Measurements from ENCODE around the gene RPTN. TPM values are rescaled to one million over a fixed set of nuclear protein-coding genes. Genes with fewer than 3 reads are reported as not detected.

RPTN gene, protein sequence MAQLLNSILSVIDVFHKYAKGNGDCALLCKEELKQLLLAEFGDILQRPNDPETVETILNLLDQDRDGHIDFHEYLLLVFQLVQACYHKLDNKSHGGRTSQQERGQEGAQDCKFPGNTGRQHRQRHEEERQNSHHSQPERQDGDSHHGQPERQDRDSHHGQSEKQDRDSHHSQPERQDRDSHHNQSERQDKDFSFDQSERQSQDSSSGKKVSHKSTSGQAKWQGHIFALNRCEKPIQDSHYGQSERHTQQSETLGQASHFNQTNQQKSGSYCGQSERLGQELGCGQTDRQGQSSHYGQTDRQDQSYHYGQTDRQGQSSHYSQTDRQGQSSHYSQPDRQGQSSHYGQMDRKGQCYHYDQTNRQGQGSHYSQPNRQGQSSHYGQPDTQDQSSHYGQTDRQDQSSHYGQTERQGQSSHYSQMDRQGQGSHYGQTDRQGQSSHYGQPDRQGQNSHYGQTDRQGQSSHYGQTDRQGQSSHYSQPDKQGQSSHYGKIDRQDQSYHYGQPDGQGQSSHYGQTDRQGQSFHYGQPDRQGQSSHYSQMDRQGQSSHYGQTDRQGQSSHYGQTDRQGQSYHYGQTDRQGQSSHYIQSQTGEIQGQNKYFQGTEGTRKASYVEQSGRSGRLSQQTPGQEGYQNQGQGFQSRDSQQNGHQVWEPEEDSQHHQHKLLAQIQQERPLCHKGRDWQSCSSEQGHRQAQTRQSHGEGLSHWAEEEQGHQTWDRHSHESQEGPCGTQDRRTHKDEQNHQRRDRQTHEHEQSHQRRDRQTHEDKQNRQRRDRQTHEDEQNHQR
- not detected for total RNA-seq
- long read RNA-seq, result 0 reads

DNA sequence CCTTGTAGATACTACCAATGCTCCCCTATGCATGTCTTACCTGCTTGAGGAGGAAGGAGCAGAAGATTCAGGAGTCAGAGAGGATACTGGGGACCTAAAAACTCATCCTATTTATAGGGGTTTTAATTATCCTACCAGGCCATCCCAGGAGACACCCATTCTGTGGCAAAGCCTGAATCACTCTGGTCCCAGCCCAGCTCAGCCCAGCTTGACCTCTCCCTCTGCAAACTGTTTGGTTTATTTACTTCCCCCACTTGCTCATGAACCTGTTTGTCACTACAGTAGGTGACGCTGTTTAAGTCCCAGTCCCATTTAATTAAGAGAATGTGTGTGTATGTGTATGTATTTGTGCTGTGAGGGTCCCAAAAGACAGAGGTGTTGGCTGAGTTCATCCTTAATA lies at the start of gene RPTN:
Gene RPTN, minus strand, starts transcription at position 85 of the 400 bp plus-strand sequence. CDS start 1,339 bp downstream, outside the sequence.
- intact Hi-C loops (cut with DNase I, micrococcal nuclease), result no loop called here
- ATAC-seq, result no peak
- no peak for DNase-seq

DNA sequence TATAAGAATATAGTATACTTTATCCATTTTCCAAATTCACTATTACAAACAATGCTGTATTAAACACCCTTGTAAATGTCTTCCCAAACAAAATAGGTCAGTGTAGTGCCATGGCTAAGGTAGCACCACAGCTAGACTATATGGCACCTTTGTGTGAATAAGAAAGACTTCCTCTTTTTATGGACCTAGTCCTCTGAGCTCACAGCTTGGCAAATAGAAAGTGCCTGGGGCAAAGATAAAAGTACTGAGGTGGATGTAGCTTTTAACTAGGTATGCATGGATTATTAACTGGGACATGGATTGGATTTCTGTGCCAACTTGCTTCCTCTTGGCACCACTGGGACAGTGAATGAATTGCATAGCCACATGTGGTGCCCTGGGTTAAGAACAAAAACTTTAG lies 40.0 kb upstream of the RPTN start:
- intact Hi-C loops (cut with DNase I, micrococcal nuclease), result no loop called here
- no peak for ATAC-seq
- no peak for DNase-seq

DNA sequence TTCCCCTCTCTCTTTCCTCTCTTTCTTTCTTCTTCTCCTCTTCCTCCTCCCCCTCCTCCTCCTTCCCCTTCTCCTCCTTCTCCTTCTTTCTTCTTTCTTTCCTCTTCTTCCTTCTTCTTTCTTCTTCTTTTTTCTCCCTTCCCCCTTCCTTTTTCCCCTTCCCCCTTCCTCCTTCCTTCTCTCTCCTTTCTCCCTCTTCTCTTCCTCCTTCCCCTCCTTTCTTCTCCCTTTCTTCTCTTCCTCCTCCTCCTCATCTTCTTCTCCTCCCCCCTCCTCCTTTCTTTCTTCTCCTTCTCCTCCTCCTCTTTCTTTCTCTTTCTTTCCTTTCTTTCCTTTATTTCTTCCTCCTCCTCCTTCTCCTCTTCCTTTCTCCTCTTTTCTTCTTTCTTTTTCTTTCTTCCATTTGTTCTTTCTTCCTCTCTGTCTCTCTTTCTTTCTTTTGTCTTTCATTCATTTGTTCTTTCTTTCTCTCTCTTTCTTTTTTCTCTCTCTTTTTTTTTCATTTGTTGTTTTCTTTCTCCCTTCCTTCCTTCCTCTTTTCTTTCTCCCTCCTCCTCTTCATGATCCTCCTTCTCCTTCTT lies 38.4 kb upstream of the RPTN start:
- intact Hi-C loops (cut with DNase I, micrococcal nuclease), result no loop called here
- ATAC-seq (no peak), DNase-seq (no peak)

DNA sequence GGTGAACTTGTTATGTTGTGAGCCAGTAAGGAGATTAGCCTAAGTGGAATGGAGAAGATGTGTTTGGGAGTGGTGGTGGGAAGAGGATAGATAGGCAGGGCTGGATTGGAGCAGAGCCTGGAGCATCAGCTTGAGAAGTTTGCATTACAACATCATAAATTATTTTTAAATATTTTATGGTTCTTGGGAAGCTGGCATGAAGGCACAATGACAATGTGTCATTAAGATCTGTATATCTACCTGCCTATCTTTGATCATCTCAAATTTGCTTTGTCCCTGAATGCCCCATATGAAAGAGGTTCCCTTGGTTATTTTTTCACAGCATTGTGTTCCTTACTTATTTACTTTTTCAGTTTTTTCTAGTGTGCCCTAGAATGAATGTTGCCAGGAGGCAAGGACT lies 32.7 kb upstream of the RPTN start:
- intact Hi-C loops (cut with DNase I, micrococcal nuclease), result loop anchor here in 1 of 2 donors (5.0 kb wide), 1 partner anchor 266 kb away; no protein-coding TSS in a partner anchor
- DNase-seq (no peak), ATAC-seq (no peak)

DNA sequence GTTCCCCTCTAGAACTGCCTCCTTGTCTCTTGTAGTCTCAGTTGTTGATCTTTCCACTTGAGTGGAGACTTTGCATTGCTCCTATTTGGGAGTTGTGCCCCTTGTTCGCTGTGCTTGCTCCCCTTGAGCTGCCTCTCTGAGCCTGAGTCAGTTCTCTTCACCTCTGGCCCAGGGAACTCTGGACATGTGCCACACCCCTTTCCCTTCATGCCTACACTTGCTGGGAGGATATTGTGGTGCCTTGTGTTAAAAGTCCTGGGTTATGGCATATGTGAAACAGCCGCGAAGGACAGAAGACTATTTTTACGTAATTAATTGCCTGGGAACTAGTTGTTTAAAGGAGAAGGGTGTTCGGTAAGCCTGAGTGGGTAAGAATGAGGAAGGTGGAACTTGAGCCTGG lies 32.2 kb upstream of the RPTN start:
- DNase-seq, result no peak
- ATAC-seq, result no peak

DNA sequence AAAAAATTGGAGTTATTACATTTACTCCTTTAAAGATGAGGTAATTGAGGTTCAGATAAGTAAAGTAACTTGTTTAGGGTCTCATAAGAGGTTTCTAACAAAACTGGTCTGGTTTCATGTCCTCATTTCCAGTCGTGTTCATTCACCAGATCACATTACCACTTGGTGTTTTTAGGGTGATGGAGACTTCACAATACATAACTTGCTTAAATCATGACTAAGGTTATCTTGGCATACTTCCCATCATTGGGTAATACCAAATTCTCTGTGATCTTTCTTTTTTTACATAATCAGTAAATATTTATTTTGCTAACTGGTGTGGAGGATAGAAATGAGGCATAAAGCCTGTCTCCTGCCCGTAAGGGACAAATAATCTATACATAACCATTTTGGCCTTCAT lies 31.6 kb upstream of the RPTN start:
- DNase-seq, result no peak
- ATAC-seq, result no peak
- intact Hi-C loops (cut with DNase I, micrococcal nuclease), result loop anchor here in 1 of 2 donors (5.0 kb wide), 1 partner anchor 267 kb away; no protein-coding TSS in a partner anchor

More for the DNA sequence above, 32.2 kb upstream of the RPTN start:
- intact Hi-C loops (cut with DNase I, micrococcal nuclease), result loop anchor here in 1 of 2 donors (5.0 kb wide), 1 partner anchor 266 kb away; no protein-coding TSS in a partner anchor

DNA sequence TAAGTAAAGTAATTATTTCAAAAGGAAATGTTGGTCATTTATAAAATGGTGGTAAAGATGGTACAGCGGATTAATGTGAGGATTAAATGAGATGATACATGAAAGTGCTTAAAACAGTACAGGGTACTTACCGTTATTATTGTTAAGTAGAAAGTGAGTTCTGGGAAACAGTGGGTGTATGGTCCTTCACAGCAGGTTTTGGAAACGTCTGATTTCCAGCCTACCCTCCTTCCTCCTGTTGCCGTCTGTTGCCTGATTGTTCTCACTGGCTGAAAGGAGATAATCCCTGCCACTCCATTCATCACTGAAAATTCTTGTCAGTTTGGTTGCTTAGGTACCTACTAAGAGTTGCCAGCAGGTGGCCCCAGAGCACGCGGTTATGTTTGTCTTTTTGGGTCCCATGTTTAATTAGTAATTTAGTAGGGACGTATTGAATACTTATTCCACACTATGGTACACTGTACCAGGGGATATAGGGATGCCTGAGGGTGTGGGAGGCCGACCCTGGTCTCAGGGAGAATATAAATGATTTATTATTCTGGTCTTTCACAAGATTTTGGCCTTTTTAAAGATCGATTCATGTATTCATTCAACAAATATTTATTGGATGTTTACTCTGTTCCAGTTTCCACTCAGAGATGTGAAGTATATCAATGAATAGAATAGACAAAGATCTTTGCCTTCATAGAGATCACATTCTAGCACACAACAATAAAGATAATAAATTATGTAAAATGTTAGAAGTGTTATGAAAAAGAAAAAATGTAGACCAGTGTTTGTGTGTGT lies 30.8 kb upstream of the RPTN start:
- intact Hi-C loops (cut with DNase I, micrococcal nuclease), result loop anchor here (5.0 to 10.0 kb wide), 4 partner anchors 135 to 267 kb away; no protein-coding TSS in a partner anchor
- ATAC-seq, result peak; percentile 71

DNA sequence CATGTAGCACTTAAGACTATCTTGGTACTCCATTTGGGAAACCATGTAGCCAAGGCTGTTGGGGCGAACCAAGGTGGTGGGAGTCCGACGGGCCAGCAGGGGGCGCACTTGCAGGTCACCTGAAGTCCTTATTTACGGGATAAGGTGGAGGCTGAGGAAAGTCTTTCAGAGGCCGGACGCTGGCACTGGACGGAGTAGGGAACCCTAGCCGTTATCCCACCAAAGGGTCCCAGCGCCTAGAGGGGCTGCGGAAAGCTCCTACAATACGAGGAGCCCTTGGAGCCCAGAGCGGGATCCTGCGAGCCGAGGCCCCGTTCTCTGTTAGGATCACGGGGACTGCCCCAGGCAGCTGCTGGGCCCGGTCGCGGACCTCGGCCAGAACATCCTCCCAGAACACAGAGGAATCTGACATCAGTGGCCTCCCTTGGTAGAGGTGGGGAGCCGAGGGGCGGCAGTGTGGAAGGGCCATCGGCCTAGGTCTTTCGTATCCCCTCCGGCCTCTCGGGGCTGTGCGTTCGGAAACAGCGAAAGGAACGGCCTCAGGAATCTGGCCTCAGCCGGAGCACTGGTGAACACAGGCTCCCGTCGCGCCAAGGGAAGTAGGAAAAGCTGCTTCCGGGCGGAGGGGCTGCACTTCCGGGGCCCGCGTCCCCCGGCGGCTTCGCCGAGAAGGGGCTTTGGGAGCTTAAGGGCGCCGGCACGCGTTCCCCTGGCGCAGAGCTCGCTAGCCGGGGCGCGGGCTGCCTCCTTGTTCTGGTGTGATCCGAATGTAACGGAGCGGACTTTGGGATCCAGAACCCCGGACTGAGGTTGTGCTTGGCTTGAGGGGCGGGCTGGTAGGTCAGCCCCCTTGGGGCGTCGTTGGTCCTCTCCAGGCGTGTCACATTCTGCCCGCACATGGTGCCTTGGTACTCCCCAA lies 29.9 kb upstream of the RPTN start:
- intact Hi-C loops (cut with DNase I, micrococcal nuclease), result loop anchor here (5.0 to 10.0 kb wide), 3 partner anchors 134 to 266 kb away; no protein-coding TSS in a partner anchor
- DNase-seq, result peak; percentile 56 to 83
- ATAC-seq, result peak; percentile 83

More for the DNA sequence above, 30.8 kb upstream of the RPTN start:
- peak in 1 of 2 donors; percentile 66 for DNase-seq

DNA sequence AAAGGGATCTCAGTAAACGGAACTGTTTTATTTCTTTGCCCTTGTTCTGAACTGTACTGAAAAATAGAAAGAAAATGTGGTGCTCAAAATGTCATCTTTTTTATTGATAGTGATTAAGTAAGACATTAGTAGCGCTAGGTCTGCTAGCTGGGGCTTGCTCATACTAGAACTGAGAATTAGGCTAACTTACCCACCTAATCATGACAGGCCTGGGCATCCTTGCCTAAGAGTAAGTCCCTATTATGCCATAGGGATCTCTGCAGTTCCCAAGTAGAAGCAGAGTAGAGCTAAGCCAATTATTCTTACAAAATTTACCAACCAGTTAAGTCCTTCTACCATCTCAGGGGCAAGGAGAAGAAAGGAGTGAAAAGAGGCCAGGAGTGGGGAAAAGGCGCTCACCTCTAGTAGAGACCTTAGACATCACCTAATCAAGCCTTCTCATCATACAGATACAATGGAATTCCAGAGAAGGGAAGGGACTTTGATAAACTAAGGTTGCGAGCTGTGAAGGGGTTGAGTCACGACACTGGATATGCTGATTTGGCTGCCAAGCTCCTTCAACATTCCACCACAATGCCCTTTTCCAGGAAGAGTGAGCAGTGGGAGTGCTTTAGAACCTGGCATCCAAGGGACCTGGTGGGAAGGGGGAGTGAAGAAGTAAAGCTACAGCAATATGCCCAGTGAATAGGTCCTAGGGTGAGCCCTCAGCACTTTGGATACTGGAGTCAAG lies 27.7 kb upstream of the RPTN start:
- DNase-seq, result no peak
- ATAC-seq, result no peak
- intact Hi-C loops (cut with DNase I, micrococcal nuclease), result loop anchor here (5.0 to 10.0 kb wide), 3 partner anchors 132 to 268 kb away; no protein-coding TSS in a partner anchor

DNA sequence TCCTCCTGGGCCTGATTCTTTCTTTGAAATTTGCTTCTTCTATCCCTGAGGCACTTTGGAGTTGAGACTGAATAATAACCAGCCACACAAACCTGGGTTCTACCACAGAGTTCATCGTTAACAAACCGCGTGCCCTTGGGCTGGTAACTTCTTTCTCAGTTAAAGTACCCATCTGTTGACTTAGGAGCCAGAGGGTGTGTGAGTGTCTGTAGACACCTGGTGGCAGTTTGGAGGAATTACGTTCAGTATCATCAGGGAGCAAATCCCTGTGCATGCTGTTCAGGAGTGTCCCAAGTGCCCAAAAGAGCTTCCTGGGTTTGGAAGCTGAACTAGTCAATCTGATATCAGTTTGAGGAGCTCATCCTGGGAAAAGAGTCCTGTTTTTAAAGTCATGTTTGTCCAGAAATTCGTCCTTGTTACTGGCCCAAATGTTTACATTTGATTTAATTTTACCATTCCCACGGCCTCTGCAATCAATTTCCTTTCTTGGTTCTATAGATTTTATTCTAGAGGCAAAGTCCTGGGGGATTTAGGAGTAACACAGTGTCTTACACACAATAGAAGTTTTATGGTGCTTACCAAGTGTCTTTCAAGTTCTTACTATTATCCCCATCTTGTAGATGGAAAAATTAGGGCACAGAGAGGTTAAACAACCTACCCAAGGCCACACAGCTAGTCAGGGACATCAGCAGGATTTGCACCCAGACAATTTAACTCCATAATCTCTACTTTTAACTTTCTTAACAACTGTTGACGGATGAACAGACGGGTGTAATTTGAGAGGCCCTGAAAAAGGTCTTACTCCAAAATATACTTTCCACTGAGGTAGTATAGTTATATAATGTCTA lies 26.7 kb upstream of the RPTN start:
- DNase-seq (peak in 1 of 2 donors; percentile 12), ATAC-seq (peak; percentile 78)
- intact Hi-C loops (cut with DNase I, micrococcal nuclease), result loop anchor here (2.0 to 10.0 kb wide), 4 partner anchors 43 to 269 kb away; no protein-coding TSS in a partner anchor

DNA sequence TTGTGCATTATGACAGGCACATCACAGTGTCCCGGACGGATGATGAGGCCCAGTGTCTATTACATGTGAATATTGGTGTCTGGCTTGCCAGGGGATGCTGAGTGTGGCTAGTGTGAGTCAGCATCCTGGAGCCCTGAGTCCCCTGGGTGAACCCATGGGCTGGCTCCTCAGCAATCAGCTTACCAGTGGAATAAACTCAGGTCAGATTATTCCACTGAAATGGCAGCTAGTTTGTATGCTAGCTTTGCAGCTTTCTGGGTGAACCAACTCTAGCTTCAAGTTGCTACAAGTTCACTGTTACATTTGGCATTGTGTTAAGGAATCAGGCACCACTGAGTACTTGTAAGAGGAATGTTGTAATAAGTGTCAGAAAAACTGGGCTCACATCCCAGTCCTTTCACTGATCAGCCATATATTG lies 23.9 kb upstream of the RPTN start:
- ATAC-seq, result no peak
- intact Hi-C loops (cut with DNase I, micrococcal nuclease), result loop anchor here in 1 of 2 donors (10.0 kb wide), 2 partner anchors 128 to 272 kb away; no protein-coding TSS in a partner anchor
- DNase-seq, result no peak

DNA sequence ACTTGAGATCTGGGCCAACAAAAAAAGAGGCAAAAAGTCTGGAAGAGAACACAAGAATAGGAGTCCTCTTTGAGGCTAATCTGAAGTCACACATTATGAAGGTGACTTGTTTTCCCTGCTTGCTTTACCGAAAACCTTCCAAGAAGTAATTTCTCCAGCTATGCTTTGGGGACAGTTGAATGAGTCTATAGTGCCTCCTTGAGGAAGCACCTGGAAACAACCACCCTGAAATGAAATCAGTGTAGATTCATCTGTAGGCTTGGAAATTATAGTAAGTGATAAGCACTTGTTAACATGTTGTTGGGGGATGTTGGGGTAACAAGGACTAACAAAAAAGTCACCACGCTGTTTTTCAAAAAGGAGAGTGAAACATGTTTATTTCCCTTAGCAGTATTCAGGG lies 23.4 kb upstream of the RPTN start:
- ATAC-seq (no peak), DNase-seq (no peak)
- intact Hi-C loops (cut with DNase I, micrococcal nuclease), result loop anchor here in 1 of 2 donors (10.0 kb wide), 2 partner anchors 128 to 272 kb away; no protein-coding TSS in a partner anchor

DNA sequence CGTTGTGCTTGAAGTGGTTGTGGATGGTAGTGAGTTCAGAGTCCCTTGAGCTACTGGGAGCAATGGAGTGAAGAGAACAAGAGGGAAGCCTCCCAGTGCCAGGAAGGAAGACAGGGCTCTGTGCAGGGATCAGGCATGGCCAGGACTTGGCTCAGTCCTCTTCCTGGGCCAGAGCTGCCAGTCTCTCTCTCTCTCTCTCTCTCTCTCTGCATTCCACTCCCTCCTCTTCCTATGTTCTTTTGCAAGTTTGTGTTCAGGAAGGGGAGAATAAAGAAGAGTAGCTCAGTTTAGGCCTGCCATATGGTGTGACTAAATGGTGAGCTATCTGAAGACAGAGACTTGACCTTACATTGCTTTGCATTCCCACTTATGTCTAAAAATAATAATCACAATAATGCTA lies 20.5 kb upstream of the RPTN start:
- ATAC-seq, result no peak

DNA sequence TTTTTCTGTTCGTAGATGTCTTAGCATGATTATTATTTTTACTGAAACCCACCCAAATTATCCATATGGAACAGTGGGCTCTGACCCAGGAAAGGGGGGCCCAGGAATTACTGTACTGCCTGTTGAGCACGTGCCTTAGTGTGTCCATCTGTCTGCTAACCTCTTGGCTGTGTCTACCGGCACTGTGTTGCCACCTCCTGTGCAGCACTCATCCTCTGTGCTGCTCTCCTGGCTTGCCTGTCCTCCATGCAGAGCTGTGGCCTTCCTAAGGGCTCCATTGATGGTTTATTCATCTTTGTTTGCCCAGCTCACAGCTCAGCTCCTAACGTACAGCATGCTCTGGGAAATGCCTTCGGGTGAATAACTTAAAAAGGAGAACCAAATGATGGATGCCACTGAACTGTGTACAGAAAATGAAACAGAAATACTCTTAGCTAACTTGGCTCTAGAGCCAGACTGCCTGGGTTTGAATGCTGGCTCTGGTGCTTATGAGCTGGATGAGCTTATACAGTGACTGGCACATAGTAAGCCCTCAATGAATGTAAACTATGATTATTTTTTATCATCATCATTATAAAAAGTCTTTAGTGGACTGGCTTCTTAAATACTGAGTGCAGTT lies 11.4 kb upstream of the RPTN start:
- no peak for ATAC-seq

More for the DNA sequence above, 20.5 kb upstream of the RPTN start:
- no peak for DNase-seq
- intact Hi-C loops (cut with DNase I, micrococcal nuclease), result loop anchor here in 1 of 2 donors (10.0 kb wide), 1 partner anchor 705 kb away; no protein-coding TSS in a partner anchor

More for the DNA sequence above, 11.4 kb upstream of the RPTN start:
- DNase-seq, result no peak
- intact Hi-C loops (cut with DNase I, micrococcal nuclease), result loop anchor here in 1 of 2 donors (10.0 kb wide), 1 partner anchor 714 kb away; no protein-coding TSS in a partner anchor

Data from left colon (tissue), 2 donors.